Lung (tissue), 12 donors: ENCODE results near the gene CMIP. TPM values are rescaled to one million over a fixed set of nuclear protein-coding genes. Genes with fewer than 3 reads are reported as not detected.

Experiments
- ATAC-seq: fragments of 200-7000 bp; cut with Tn5 transposase; one replicate; pipeline ENCODE4 v1.9.1; 2020; ENCODE audit warnings: moderate number of reproducible peaks; ENCODE audit not compliant: insufficient read depth, low FRiP score
- DNase-seq, 3 donors: peaks; one replicate each; pipeline ENCODE4 v3.0.0-alpha.2; 2013 to 2017
- H3K27ac ChIP-seq, 2 donors: one replicate each; pipeline ENCODE4 v1.5.1; 2013; ENCODE audit warnings: mild to moderate bottlenecking in 2 of 2, moderate library complexity in 2 of 2, control low read depth in 1 of 2, inconsistent platforms in 1 of 2, low read depth in 1 of 2, low read length in 1 of 2
- H3K27me3 ChIP-seq, 3 donors: one replicate each; pipeline ENCODE4 v1.5.1; 2013; ENCODE audit warnings: low read length in 2 of 3; ENCODE audit not compliant: control insufficient read depth in 3 of 3, insufficient read depth in 3 of 3
- H3K36me3 ChIP-seq, 4 donors: one replicate each; pipeline ENCODE4 v1.5.1; 2013; ENCODE audit warnings: low read length in 4 of 4, mild to moderate bottlenecking in 1 of 4, moderate library complexity in 1 of 4; ENCODE audit not compliant: control insufficient read depth in 4 of 4, insufficient read depth in 4 of 4
- H3K4me1 ChIP-seq, 5 donors: one replicate each; pipeline ENCODE4 v1.5.1; 2013; ENCODE audit warnings: low read length in 5 of 5, mild to moderate bottlenecking in 2 of 5, moderate library complexity in 1 of 5; ENCODE audit not compliant: control insufficient read depth in 5 of 5, insufficient read depth in 5 of 5
- H3K4me3 ChIP-seq: one replicate; pipeline ENCODE4 v1.5.1; 2013; ENCODE audit warnings: mild to moderate bottlenecking, control low read depth, moderate library complexity
- H3K9ac ChIP-seq, 2 donors: one replicate each; pipeline ENCODE4 v1.5.1; 2013; ENCODE audit warnings: low read length in 2 of 2, control low read depth in 1 of 2; ENCODE audit not compliant: insufficient read depth in 1 of 2
- H3K9me3 ChIP-seq, 4 donors: one replicate each; pipeline ENCODE4 v1.5.1; 2013; ENCODE audit warnings: low read length in 3 of 4, mild to moderate bottlenecking in 1 of 4, moderate library complexity in 1 of 4; ENCODE audit not compliant: control insufficient read depth in 4 of 4, insufficient read depth in 3 of 4
- WGBS, 2 donors: extraction: QIAGEN DNeasy Blood & Tissue Kit; methylation state at CpG; one replicate each; pipeline ENCODE4 v1.1.7; 2013; 5-methylcytosine and 5-hydroxymethylcytosine counted together
- polyA plus RNA-seq, 2 donors: library from polyadenylated mRNA; stranded (reverse); fragments of 200-250 nt; gene quantifications; one replicate each; pipeline ENCODE4 v1.2.1, GENCODE V29; 2013
- total RNA-seq, 2 donors: library from RNA; depleted of rRNA in 1 of 2; stranded (reverse); fragments of >200 nt in 1 of 2; gene quantifications; one replicate each; pipeline ENCODE4 v1.2.1, GENCODE V29; 2014 to 2021
- TF ChIP-seq, protein P1 (sequence below): IDR thresholded peaks from 2 replicates; pipeline ENCODE4 v1.5.1; 2012; ENCODE audit warnings: mild to moderate bottlenecking; ENCODE audit errors: control extremely low read depth, extremely low read depth
- donor health status: control.
- donor health status: control.
- donor health status: Bipolar disorder and iron deficiency.
- donor health status: healthy.
- donor health status: DM: yes; HTN: yes; CAD: no.

The CMIP gene
- total and polyA plus RNA-seq, 4 donors: 11.8 to 80.5 (median 48.6) TPM

DNA sequence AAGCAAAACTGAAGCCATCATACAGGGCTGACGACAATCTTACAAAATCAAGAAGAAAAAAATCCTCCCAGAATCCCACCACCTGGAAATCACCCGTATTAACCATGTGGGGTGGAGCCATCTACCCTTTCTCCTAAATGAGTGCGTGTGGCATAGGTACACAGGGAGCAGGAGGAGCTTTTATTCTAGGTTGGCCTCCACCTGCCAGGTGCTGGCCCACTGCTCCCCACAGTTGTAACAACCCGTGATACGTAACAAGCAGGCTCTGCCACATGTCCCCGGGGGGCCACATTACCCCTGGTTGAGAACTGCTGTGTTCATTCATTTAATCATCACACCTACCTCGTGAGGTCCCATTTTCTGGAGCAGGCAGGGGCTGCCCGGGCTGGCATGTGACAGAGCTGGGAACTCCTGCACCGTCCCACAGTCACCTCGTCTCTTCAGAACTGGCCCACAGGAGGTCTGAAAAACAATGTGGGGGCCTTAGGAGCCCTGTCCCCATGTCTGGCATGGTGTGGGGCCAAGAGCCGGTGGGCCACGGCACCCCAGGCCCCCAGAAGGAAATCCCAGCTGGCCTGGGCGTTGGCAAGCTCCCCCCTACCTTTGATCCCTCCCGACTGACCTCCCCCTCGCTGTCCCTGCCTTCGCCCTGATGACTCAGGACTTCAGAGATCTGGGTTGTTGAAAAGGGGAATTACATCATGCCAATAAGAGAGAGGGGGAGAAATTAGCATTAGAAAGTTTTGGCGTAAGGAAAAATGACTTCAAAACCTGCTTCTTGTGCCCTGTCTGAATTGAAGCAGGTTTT lies 12.9 kb downstream of the CMIP start:
- Histone ChIP-seq H3K4me1 (peaks cover 0 to 36% (median 3%) of the 10 kb centered on the region in 5 donors), H3K9me3 (no peaks in the 10 kb centered on the region), H3K9ac (no peak overlapping the region), H3K27ac (no peak overlapping the region), H3K27me3 (no peaks in the 10 kb centered on the region), H3K4me3 (no peak overlapping the region), H3K36me3 (peaks cover 0 to 8% (median 5%) of the 10 kb centered on the region in 4 donors)
- peak; percentile 50 for ATAC-seq
- 47 to 62% methylated on average over 15 to 17 of the region's 17 CpGs for WGBS, 2 donors
- TF ChIP-seq, protein P1, sequence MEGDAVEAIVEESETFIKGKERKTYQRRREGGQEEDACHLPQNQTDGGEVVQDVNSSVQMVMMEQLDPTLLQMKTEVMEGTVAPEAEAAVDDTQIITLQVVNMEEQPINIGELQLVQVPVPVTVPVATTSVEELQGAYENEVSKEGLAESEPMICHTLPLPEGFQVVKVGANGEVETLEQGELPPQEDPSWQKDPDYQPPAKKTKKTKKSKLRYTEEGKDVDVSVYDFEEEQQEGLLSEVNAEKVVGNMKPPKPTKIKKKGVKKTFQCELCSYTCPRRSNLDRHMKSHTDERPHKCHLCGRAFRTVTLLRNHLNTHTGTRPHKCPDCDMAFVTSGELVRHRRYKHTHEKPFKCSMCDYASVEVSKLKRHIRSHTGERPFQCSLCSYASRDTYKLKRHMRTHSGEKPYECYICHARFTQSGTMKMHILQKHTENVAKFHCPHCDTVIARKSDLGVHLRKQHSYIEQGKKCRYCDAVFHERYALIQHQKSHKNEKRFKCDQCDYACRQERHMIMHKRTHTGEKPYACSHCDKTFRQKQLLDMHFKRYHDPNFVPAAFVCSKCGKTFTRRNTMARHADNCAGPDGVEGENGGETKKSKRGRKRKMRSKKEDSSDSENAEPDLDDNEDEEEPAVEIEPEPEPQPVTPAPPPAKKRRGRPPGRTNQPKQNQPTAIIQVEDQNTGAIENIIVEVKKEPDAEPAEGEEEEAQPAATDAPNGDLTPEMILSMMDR: no peak
- no peak for DNase-seq

GRCh38 chr16:81458149-81458669 lies 13.6 kb downstream of the CMIP start:
- Histone ChIP-seq H3K9ac (no peak overlapping the region), H3K27me3 (no peaks in the 10 kb centered on the region), H3K9me3 (no peaks in the 10 kb centered on the region), H3K4me3 (no peak overlapping the region), H3K36me3 (peaks cover 0 to 8% (median 5%) of the 10 kb centered on the region in 4 donors), H3K4me1 (peaks cover 0 to 35% (median 5%) of the 10 kb centered on the region in 5 donors), H3K27ac (no peak overlapping the region)
- 71 to 90% methylated on average over 8 of the region's 8 CpGs for WGBS, 2 donors
- no peak for ATAC-seq
- TF ChIP-seq, protein P1: no peak
- DNase-seq: no peak

DNA sequence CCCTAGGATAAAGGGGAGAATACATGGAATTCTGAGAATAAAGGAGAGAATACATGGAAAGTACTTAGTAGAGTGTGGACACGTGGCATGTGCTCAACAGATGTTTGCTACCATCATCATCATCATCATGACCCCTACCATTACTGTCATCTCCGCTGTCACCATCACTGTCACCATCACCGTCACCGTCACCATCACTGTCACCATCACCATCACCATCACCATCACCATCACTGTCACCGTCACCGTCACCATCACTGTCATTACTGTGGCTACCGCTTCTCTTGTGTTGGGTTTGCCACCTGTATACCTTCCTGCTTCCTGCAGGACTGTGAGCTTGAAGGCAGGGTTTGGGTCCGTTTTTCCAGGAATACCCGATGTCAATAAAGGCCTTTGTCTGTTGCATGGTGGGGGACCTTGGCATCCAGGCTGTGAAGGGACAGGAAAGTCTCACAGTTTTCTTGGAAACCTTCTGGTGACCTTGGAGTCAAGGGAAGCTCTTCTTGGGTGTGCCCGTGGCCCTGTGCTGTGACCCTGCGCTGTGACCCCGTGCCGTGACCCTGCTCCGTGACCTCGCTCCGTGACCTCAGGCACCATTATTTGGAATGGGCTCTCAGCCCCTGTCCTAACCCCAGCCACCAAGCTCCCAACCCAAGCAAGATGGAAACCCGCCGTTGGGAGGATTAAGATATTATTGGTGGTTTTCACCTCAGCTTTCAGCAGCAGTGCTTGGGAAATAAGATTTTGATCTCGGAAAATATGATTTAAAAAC lies 14.4 kb downstream of the CMIP start:
- no peak overlapping the region for H3K9ac ChIP-seq
- H3K36me3 ChIP-seq: peaks cover 0 to 8% (median 5%) of the 10 kb centered on the region in 4 donors
- H3K27me3 ChIP-seq: no peaks in the 10 kb centered on the region
- no peaks in the 10 kb centered on the region for H3K9me3 ChIP-seq
- H3K4me1 ChIP-seq: peaks cover 0 to 29% (median 3%) of the 10 kb centered on the region in 5 donors
- TF ChIP-seq, protein P1: no peak
- 90 to 92% methylated on average over 19 of the region's 19 CpGs for WGBS, 2 donors
- H3K4me3 ChIP-seq: no peak overlapping the region
- DNase-seq: no peak
- ATAC-seq: no peak
- H3K27ac ChIP-seq: no peak overlapping the region
